Measurements from ENCODE around the gene KRT27.
"Not testable (repeated sequence)": the region's sequence is repeated elsewhere in the genome, so short reads cannot be mapped to it uniquely, and the experiment has no call there.

GRCh38 chr17:40748666-40749065, 33.7 kb downstream of the KRT27 start:
- TF ChIP-seq CTCF, POLR2A (IDR thresholded peaks at IDR 0.05): not testable (repeated sequence)

All from Peyer's patch (tissue), 4 donors.